ENCODE measurements around the gene NAT16. TPM values are rescaled to one million over a fixed set of nuclear protein-coding genes. Genes with fewer than 3 reads are reported as not detected.

The NAT16 gene
- total RNA-seq, 6 experiments from 2014 or later = not detected

DNA sequence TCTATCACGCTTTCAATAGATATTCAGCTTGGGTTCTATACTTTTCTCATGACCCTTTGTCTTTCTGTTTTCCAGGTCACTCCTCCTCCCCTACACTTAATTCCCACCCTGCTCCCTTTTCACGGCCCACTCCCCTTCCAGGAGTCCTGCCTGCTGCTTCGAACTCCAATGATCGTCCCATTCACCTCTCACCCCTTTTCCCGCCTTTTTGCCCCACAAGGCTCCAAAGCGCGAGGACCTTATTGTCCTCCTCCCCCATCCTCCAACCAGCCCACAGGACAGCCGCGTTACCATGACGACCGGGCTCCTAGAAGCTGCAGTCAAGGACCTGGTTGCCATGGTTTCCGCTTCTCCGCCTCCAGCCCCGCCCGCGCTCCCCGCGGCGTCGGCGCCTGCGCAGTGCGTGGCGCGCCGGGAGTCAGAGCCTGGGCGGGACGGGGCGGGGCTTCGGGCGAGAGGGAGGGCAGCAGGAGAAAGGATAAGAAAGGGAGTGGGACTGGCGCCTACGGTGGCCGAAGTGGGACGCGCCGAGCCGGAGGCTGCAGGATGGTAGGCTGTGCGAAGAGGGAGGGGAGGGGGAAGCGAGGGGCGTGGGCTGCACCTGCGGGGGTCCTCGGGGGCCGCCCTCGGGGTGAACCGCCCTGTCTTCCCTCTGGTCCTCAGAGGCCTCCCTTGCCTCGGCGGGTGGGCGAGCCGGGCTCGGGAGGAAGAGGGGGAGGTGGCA is 26.0 kb downstream of the NAT16 start, which contains the start of gene AP1S1:
Gene AP1S1 (plus strand): TSS at position 508 of the 724 bp plus-strand sequence. CDS start 39 bp downstream, at position 547.
- TF ChIP-seq, protein P1, sequence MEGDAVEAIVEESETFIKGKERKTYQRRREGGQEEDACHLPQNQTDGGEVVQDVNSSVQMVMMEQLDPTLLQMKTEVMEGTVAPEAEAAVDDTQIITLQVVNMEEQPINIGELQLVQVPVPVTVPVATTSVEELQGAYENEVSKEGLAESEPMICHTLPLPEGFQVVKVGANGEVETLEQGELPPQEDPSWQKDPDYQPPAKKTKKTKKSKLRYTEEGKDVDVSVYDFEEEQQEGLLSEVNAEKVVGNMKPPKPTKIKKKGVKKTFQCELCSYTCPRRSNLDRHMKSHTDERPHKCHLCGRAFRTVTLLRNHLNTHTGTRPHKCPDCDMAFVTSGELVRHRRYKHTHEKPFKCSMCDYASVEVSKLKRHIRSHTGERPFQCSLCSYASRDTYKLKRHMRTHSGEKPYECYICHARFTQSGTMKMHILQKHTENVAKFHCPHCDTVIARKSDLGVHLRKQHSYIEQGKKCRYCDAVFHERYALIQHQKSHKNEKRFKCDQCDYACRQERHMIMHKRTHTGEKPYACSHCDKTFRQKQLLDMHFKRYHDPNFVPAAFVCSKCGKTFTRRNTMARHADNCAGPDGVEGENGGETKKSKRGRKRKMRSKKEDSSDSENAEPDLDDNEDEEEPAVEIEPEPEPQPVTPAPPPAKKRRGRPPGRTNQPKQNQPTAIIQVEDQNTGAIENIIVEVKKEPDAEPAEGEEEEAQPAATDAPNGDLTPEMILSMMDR (IDR thresholded peaks at IDR 0.05) = no peak
- Mint-ChIP-seq H3K36me3 (ENCODE audit: low read depth) (peaks cover 17% of the 10 kb centered on the region; the same call in 1 of the 2 replicates), H3K27ac (peak within 1 kb of the TSS; percentile 70), H3K27me3 (ENCODE audit: insufficient read depth) (peaks cover 16% of the 10 kb centered on the region), H3K9me3 (no peaks in the 10 kb centered on the region), H3K4me1 (ENCODE audit: low read depth) (peaks cover 24% of the 10 kb centered on the region), H3K4me3 (peak within 1 kb of the TSS; percentile 89)
- DNase-seq = peak; percentile 86

DNA sequence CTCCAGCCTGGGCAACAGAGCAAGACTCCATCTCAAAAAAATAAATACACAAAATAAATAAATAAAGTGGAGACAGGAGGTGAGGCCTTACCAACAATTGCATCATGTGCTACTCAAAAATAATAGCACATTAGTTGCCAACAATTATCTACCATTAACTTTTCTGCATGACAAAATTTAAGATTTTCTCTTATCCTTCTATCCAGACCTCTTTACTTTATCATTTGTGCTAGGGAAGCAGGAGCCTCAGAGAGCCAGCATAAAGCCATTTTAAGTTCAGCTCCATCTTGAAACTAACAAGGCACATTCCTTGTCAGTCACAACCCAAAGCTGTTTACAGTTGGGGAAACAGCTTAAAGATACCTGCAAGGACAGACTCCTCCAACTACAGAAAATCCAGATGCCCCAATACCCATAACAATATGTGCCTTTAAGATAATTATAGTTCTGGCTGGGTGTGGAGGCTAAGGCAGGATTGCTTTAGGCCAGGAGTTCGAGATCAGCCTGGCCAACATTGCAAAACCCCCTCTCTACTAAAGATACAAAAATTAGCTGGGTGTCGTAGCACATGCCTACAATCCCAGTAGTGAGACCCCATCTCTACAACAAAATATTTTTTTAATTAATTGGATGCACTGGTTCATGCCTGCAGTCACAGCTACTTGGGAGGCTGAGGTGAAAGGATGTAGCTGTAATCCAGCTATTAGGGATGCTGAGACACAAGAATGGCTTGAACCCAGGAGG is 28.0 kb downstream of the NAT16 start:
- DNase-seq = no peak
- Mint-ChIP-seq H3K36me3 (ENCODE audit: low read depth) (peaks cover 15% of the 10 kb centered on the region; the same call in 1 of the 2 replicates), H3K9me3 (no peaks in the 10 kb centered on the region), H3K27me3 (ENCODE audit: insufficient read depth) (peaks cover 29% of the 10 kb centered on the region), H3K4me1 (ENCODE audit: low read depth) (peaks cover 20% of the 10 kb centered on the region), H3K4me3 (no peak overlapping the region), H3K27ac (no peak overlapping the region)
- TF ChIP-seq, protein P1 (IDR thresholded peaks at IDR 0.05) = no peak

DNA sequence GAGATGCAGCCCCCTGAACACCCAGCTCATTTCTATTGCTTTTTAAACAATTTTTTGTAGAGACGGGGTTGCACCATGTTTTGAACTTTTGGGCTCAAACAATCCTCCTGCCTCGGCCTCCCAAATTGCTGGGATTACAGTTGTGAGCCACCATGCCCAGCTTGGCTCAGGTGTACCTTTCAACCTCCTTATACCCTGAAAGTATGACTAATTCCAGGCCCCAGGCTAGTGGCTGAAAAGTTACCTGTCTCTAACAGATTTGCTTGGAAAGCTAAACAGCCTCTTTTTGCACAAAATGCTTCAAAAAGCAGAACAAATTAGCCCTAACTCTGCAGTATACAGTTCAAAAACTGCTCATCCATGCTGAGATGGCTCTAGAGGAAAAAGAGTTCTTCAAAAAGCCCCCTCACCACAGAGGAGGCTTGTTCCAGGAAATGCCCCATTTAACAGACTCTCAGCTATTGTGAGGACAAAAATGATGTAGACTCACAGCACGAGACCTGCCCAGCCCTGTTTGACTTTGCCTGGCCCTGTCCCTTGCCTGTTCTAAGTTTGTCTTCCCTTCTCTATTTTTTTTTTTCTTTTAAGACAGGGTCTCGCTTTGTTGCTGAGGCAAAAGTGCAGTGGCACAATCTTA is 39.2 kb downstream of the NAT16 start:
- TF ChIP-seq, protein P1 (IDR thresholded peaks at IDR 0.05) = no peak
- Mint-ChIP-seq H3K4me1 (ENCODE audit: low read depth) (peaks cover 69% of the 10 kb centered on the region), H3K9me3 (peaks cover 56% of the 10 kb centered on the region), H3K27me3 (ENCODE audit: insufficient read depth) (peaks cover 58% of the 10 kb centered on the region), H3K4me3 (peak overlapping the region; percentile 71; the same call in 1 of the 2 replicates), H3K36me3 (ENCODE audit: low read depth) (peaks cover 20% of the 10 kb centered on the region), H3K27ac (peak overlapping the region; percentile 98)
- DNase-seq = peak; percentile 20

DNA sequence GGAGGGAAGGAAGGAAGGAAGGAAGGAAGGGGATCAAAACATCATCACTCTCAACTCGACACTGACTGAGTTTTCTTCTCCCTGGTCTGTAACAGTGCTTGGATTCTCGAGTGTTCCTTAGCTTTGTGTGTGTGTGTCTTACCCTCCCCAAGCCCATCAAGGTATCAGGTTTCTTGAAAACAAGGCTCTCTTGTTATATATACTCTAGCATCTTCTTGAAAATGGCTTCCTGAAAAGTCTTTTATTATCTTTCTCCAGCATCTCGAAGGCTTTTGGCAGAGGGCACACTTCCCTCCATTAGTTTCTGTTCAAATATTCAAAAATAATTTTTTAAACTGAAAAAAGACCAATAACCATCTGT is 39.8 kb downstream of the NAT16 start:
- TF ChIP-seq, protein P1 (IDR thresholded peaks at IDR 0.05) = no peak
- Mint-ChIP-seq H3K4me3 (peak overlapping the region; percentile 71), H3K27me3 (ENCODE audit: insufficient read depth) (peaks cover 64% of the 10 kb centered on the region), H3K4me1 (ENCODE audit: low read depth) (peaks cover 75% of the 10 kb centered on the region), H3K9me3 (peaks cover 62% of the 10 kb centered on the region), H3K36me3 (ENCODE audit: low read depth) (peaks cover 24% of the 10 kb centered on the region), H3K27ac (peak overlapping the region; percentile 98)
- peak; percentile 57 for DNase-seq

DNA sequence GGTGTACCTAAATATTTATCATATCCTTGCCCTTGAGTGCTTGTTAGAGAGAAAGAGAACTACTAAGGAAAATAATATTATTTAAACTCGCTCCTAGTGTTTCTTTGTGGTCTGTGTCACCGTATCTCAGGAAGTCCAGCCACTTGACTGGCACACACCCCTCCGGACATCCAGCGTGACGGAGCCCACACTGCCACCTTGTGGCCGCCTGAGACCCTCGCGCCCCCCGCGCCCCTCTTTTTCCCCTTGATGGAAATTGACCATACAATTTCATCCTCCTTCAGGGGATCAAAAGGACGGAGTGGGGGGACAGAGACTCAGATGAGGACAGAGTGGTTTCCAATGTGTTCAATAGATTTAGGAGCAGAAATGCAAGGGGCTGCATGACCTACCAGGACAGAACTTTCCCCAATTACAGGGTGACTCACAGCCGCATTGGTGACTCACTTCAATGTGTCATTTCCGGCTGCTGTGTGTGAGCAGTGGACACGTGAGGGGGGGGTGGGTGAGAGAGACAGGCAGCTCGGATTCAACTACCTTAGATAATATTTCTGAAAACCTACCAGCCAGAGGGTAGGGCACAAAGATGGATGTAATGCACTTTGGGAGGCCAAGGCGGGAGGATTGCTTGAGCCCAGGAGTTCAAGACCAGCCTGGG is 41.8 kb downstream of the NAT16 start:
- peak; percentile 96 for DNase-seq
- Mint-ChIP-seq H3K36me3 (ENCODE audit: low read depth) (peaks cover 44% of the 10 kb centered on the region), H3K4me1 (ENCODE audit: low read depth) (peaks cover 84% of the 10 kb centered on the region), H3K27me3 (ENCODE audit: insufficient read depth) (peaks cover 83% of the 10 kb centered on the region), H3K27ac (peak overlapping the region; percentile 98), H3K4me3 (peak overlapping the region; percentile 98), H3K9me3 (peaks cover 81% of the 10 kb centered on the region)
- TF ChIP-seq, protein P1 (IDR thresholded peaks at IDR 0.05) = peak; percentile 94

Data from HFFc6 (cell line).